ELR (cell line): Measurements from ENCODE around the gene NDUFB3.
"Not testable (repeated sequence)": the region's sequence is repeated elsewhere in the genome, so short reads cannot be mapped to it uniquely, and the experiment has no call there.

ENCODE experiments used
- DNase-seq: peaks from one replicate; pipeline ENCODE4 v3.0.0-alpha.2; 2015; ENCODE audit warnings: low read depth

Gene NDUFB3

GRCh38 chr2:201093573-201093972 lies 21.8 kb downstream of the NDUFB3 start:
- no peak for DNase-seq

DNA sequence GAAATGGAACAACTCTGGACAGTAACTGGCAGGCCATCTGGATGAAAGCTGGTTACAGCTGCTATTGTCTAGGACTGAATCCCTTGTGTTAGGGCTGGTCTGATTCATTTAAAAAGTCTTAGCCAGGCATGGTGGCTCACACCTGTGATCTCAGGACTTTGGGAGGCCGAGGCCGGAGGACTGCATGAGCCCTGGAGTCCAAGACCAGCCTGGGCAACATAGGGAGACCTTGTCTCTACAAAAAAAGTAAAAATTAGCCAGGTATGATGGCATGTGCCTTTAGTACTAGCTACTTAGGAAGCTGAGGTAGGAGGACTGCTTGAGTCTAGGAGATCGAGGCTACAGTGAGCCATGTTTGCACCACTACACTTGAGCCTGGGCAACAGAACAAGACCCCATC lies 28.7 kb downstream of the NDUFB3 start:
- DNase-seq: no peak

DNA sequence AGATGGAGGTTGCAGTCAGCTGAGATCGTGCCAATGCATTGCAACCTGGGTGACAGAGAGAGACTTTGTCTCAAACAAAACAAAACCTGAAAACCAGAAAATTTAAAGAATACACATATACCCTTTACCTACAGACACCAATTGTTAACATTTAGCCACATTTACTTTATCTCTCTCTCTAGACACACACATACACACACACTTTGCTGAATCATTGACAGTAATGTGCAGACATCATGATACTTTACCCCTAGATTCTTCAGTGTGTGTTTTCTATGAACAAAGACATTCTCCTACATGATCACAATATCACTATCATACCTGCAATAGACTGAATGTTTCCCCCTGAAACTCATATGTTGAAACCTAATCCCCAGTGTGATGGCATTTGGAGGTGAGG lies 34.0 kb downstream of the NDUFB3 start:
- no peak for DNase-seq

GRCh38 chr2:201107624-201108023 lies 35.8 kb downstream of the NDUFB3 start:
- no peak for DNase-seq

DNA sequence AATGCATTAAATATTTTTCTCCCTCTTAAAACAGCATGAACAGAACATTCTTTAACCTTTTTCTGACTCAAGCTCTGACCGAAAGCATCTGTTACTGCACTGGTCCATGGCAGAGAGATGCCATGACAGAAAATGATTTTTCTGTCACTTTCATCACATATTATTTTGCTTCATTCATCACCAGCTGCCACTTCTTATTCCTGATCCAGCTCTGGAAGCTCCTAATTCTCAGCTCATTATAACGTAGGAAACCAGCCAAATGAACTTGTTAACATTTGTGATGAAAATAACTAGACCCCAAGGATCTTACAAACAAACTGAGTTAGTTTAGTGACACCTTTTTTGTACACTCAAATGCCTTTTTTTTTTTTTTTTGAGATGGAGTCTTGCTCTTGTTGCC lies 36.5 kb downstream of the NDUFB3 start:
- no peak for DNase-seq

GRCh38 chr2:201109186-201109585 lies 37.4 kb downstream of the NDUFB3 start:
- no peak for DNase-seq

DNA sequence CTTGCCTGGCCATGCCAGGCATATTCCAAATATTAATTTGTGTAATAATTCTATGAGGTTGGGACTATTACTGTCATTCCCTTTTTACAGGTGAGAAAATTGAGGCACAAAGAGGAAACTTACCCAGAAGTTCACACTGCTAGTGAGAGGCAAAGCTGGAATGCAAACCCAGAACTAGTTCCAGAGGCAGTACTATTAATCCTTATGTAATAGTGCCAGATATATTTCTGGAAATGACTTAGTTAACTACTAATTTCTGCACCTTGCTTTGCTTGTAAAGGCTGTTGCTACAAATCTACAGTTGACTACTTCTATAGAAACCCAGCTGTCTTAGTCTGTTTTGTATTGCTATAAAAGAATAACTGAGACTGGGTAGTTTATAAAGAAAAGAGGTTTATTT lies 38.8 kb downstream of the NDUFB3 start:
- DNase-seq: no peak

GRCh38 chr2:201111096-201111495 lies 39.3 kb downstream of the NDUFB3 start:
- DNase-seq: no peak

GRCh38 chr2:201114350-201114749 lies 42.5 kb downstream of the NDUFB3 start:
- no peak for DNase-seq

GRCh38 chr2:201114846-201115245 lies 43.0 kb downstream of the NDUFB3 start:
- DNase-seq: no peak

DNA sequence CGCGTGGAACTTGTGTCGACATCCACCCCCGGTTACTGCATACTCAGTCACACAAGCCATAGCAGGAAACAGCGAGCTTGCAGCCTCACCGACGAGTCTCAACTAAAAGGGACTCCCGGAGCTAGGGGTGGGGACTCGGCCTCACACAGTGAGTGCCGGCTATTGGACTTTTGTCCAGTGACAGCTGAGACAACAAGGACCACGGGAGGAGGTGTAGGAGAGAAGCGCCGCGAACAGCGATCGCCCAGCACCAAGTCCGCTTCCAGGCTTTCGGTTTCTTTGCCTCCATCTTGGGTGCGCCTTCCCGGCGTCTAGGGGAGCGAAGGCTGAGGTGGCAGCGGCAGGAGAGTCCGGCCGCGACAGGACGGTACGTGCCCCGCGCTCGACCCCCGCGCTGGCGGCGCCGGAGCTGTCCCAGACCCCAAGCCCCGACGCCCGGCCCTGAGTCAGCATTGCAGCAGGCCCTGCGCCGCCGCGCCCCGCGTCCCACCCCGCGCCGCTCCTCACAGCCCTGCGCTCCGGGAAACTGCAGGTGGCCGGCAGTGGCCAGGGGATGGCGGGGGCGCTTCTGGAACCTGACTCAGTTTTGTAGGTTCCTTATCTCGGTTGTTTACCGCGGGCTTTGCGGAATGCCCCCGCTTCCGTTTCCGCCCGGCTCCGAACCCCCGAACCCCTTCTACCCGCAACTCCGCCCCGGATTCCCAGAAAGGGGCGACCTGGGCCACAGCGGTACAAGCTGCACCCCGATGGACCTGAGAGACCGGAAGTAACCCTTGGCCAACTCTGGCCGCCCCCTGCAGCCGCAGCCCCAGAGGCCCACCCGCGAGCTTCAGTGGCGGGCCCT lies 44.5 kb downstream of the NDUFB3 start, which contains the start of gene CFLAR:
CFLAR (plus strand) TSS at position 50 of the 844 bp plus-strand sequence. CDS start 13,702 bp downstream, outside the sequence.
- peak; percentile 81 for DNase-seq

DNA sequence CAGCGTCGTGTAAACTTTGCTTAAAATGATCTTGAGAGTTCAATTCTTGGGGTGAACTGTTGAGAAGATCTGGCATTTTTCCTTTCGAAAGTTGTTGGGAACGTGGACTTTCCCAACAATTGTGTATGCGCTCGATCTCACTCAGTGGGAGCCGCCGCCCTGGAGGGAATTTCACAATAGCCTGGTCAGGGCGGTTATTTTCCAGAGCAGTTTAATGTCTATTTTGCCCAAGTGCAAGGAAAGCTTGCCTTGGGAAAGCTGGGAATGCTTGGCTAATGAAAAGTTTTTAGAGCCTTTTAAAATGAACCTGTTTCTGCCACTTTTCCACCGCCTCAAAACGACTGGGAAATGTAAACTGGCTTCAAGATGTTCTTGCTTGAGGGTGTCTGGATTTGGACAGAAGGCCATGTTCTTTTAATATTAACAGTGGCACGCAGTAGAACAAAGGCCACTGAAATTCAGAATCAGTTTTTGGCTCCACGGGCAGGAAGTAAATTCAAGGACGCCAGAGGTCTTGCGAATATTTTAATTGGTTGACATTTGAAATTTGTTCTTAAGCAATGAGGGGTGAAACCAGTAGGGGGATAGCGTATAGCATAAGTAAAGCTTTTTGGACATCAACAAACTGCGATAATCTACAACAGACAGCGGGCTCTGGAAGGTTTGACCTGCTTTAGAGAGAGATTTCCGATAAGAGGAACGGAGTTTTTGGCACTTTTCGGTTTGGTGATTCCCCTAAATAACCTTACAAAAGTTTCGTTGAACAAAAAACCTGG lies 45.3 kb downstream of the NDUFB3 start:
- DNase-seq: peak; percentile 86

GRCh38 chr2:201117735-201118094 lies 45.9 kb downstream of the NDUFB3 start:
- not testable (repeated sequence) for DNase-seq

- DNase-seq: peak; percentile 86
Observed at GRCh38 chr2:201118121-201118960, 46.5 kb downstream of the NDUFB3 start.

- DNase-seq: peak; percentile 72
Observed at GRCh38 chr2:201118961-201119854, 47.4 kb downstream of the NDUFB3 start.

GRCh38 chr2:201122276-201122675 lies 50.5 kb downstream of the NDUFB3 start:
- DNase-seq: no peak

DNA sequence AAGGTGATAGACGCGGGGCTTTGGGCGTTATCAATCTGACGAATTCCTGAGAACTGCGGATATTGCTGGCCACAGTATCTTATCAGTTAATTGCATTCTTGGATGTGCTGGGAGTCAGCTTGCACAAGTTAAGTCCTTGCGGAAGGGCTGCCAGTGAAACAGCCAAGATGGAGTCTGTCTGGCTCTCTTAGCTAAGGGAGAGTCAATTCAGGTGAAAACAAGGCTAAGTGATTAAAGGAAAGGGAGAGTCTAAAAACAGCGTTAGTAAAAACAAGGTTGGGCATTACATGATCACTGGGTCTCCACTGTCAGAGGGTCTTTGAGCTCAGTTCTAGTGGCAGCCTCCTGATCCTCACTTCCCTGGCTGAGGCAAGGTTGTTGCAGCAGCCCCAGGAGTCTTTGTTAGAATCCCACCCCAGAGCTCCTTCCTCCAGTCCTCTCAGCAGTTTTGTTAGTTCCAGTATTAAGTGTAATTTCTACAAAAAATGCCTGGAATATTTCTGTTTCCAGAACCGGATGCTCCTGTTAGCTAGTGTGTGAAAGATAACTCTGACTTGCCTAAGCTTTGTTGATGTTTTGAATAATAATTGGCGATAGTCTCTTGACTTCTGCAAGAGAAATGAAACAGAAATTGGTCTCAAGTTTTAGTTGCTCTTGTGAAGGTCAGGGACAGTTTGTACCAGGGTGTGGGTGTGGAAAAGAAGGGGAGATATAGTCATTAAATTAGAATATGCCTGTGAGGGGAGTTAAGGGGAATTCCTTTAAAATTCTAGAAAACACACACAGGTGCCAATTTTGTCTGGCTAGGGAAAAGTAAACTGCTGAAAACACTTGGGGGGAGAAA lies 54.7 kb downstream of the NDUFB3 start:
- peak; percentile 52 for DNase-seq

GRCh38 chr2:201127152-201127511 lies 55.3 kb downstream of the NDUFB3 start:
- DNase-seq: no peak

DNA sequence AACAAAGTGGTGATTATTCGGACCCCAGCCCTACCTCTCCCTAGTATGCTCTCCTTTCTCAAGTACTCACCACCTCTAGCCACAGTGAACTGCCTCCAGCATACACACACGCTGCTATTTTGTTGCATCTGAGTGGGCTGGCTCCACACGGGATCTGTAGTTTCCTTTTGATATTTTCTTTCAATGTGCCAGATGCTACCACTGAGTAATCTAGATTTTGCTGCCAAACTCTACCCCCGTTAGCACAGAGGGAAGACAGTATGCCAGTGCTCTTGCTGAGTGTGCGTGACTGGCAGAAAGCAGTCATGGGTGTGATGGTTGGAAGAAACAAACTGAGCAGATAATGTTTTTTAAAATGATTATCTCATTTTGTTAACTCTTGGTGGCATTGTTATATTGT lies 55.8 kb downstream of the NDUFB3 start:
- peak; percentile 72 for DNase-seq

- DNase-seq: no peak
Observed at GRCh38 chr2:201128033-201128432, 56.2 kb downstream of the NDUFB3 start.
